IPS-18c (cell line): ENCODE measurements around the gene IKZF1.

Experiments
- H3K4me3 ChIP-seq: 2 replicates; pipeline ENCODE4 v1.7.0; 2013; ENCODE audit warnings: low read depth, mild to moderate bottlenecking, low read length, moderate library complexity; ENCODE audit not compliant: insufficient read depth
- H3K9me3 ChIP-seq: one replicate; pipeline ENCODE4 v1.6.1; 2013; ENCODE audit warnings: mild to moderate bottlenecking, low read length, moderate library complexity; ENCODE audit not compliant: control insufficient read depth, insufficient read depth

Gene IKZF1

DNA sequence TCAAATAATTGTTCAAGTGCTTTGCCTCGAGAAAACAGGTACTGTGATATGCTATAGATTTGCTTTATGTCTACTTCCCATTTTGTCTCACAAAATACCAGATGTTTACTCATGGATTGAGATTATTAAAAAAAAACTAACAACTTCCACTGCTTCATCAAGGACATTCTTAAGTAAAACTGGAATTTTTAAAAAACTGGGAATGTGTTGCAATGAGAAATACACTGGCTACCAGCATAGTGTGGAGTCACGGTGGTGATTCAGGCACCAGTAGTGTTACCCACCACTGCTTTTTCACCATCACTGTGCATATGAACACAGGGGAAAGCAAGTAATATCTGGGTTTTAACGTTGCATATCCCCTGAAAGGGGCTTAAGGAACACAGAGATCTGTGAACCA is 124.4 kb downstream of the IKZF1 start:
- Histone ChIP-seq H3K4me3 (no peak overlapping the region), H3K9me3 (no peaks in the 10 kb centered on the region)

DNA sequence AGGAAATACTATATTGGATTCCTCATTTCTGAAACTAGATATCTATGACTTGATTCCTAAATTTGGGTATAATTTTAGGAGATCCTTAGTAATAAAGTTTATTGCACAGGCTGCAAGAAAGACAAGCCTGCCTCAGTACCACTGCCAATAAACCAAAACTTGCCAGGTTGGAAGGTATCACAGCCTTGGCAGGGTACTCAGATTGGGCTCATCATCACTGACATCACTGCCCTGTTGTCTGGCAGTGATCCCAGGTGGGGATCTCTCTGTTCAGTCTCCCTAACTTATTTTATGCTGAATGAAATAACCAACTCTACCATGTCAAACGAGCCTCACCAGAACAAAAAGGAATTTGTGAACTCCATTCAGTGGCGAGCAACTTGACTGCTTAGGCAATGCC is 126.8 kb downstream of the IKZF1 start:
- Histone ChIP-seq H3K4me3 (no peak overlapping the region), H3K9me3 (no peaks in the 10 kb centered on the region)

DNA sequence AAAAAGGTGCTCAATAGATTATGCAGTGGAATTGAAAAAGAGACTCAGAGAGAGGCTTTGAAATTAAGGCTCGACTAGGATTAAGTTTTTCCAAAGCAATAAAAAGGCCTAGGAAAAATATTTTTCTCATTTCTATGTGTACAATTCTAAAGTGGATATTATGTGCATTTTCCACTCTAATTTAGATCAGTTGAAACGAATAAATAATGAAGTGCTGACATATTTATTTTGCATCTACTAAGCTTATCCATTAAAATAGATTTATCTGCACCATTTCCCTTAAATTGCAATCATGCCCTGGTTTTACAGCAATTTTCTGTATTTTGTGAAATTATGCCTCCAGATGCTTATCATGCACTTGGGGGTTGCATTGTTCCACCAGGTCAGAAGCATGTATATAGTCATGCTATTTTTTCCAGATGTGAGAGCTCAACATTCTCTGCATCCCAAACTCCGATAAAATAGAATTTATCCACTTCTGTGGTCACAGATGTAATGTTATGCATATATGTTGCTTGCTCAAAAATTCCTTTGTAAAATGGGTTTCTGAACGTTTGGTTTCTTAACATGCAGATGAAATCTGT is 127.3 kb downstream of the IKZF1 start:
- Histone ChIP-seq H3K9me3 (no peaks in the 10 kb centered on the region), H3K4me3 (no peak overlapping the region)

DNA sequence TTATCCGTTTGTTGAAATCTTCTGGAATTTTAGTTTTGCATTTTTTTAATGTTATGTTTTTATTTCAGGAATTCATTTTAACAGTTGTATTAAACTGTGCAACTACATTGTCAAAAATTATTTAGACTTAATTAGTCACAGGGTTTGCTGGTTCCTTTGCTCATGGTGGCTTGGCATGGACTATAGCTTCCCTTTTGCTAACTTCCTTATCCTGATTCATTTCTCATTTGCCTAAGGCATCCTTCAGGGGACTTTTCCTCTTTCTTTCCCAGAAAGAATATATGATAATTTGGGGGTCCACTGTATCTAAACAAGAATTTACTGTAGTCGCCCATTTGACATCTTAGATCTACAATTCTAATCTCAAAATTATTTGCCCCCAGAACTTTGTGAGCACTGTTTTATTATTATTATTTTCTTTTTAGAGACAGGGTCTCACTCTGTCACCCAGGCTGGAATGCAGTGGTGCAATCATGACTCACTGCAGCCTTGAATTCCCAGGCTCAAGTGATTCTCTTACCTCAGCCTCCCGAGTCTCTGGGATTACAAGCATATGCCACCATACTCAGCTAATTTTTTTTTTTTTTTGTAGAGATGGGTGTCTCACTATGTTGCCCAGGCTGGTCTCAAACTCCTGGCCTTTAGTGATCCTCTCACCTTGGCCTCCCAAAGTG is 131.8 kb downstream of the IKZF1 start:
- Histone ChIP-seq H3K9me3 (no peaks in the 10 kb centered on the region), H3K4me3 (no peak overlapping the region)

DNA sequence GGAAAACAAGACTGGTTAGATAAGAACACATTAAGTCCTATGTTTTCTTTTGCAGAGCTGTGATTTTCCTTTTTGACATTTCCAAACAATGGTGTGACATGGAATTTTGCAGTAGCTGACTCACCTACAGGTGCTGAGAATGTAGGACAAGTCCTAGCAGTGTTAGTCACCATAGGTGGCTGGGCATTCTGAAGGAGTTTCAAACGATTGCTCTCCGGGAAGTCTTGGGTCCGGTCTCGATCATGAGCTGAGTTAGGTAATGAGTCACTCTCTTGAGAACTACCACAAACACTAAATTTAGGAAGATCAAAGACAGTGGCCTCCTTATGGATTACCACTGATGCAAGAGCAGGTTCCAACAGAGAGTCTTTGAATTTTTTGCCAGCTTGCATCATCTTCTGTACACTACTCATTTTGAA is 142.0 kb downstream of the IKZF1 start:
- Histone ChIP-seq H3K4me3 (no peak overlapping the region), H3K9me3 (peaks cover 2% of the 10 kb centered on the region)

DNA sequence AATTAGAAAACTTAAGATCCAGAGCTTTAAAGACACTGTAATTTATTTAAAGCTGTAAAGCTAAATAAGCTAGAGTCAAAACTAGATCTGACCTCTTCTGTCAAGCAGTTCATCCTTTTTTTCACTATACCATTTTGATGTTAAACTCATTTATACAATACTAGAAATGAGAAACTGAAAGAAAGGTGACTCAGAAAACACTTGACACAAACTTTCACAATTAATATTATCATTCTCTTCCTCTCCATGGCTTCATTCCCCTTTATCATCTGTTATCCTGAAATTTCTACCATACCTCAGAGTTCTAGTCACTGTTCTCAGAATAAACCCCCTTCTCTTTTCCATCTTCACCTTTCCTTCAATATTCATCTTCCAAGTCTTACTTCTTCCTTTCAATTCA is 144.3 kb downstream of the IKZF1 start:
- H3K9me3 ChIP-seq: peaks cover 2% of the 10 kb centered on the region
- no peak overlapping the region for H3K4me3 ChIP-seq

DNA sequence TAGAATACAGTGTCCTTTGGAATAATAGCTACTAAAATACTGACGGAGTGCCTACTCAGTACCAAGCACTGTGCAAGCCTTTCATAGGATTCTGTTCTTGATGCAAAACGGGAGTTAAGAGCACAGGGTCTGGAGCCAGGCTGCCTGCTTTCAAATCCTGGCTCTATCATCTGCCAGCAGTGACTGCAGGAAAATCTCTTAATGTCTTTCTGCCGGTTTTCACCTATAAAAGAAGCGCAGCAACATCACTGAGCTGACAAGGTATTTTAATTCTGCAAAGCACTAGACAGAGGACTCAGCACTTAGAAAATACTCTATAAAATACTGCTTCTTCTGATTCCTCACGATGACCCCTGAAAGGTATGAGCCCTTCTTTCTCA is 145.0 kb downstream of the IKZF1 start:
- peaks cover 2% of the 10 kb centered on the region for H3K9me3 ChIP-seq

DNA sequence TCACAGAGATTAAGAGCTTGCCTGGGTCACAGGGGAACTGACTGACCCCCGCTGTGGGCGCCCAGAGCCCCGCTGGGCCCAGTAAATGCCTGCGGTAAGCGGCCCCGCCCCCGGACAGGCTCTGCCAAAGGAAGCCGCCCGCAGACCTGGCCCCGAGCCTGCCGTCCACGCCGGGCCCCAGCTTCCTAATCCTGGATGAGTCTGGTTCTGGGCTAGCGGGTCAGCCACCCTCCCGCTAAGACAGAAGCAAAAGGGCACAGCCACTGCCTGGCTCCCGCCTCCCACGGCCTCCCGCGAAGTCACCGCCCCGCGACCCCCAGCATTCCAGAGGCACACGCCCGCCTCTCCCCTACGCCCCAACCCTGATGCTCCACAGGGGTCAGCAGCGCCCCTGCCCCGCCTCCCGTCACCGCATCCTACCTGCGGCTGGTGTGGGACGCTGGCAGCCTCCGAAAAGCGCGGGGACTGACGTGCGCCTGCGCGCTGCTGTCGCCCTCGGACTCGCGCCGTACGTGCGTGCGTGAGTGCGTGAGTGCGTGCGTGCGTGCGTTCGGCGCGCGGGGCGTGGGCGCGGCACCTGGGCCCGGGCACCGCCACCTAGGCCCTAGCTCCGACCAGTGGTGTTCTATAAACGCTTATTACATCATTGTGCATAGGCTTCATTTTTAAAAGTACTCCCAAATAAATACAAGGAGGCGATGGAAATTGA is 145.5 kb downstream of the IKZF1 start, which contains the start of gene FIGNL1:
Gene FIGNL1 (minus strand): TSS at position 470 of the 709 bp plus-strand sequence. CDS start 3,063 bp downstream, outside the sequence.
- peak within 1 kb of the TSS; percentile 59 for H3K4me3 ChIP-seq

More for the DNA sequence above, 145.0 kb downstream of the IKZF1 start:
- peak overlapping the region; percentile 59; the same call in 1 of the 2 replicates for H3K4me3 ChIP-seq

DNA sequence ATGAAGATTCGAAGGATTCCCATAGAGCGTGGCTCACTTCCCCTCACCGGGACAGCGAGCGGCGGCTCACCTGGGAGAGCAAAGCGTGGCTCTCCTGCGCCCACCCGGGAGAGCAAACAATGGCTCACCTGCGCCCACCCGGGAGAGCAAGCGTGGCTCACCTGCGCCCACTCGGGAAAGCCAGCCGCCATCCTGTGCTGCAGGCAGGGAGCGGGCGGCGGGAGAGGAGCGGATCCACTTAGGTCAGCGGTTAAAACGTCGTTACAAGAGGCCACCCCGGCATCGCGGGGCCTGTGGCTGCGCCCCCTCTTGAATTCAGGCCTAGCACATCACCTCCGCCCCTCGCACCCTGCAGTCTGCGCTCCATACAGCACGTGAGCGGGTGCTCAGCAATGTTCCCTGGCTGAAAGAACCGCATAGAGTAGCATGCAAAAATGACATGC is 146.1 kb downstream of the IKZF1 start:
- H3K9me3 ChIP-seq: peaks cover 2% of the 10 kb centered on the region
- H3K4me3 ChIP-seq: peak overlapping the region; percentile 59

More for the DNA sequence above, 145.5 kb downstream of the IKZF1 start, which contains the start of gene FIGNL1:
- peaks cover 2% of the 10 kb centered on the region for H3K9me3 ChIP-seq
